ENCODE data around the gene KIAA1328. TPM values are rescaled to one million over a fixed set of nuclear protein-coding genes. Genes with fewer than 3 reads are reported as not detected.

The KIAA1328 gene
- total RNA-seq, 1 donor from 2014 or later, result 9.2 TPM

DNA sequence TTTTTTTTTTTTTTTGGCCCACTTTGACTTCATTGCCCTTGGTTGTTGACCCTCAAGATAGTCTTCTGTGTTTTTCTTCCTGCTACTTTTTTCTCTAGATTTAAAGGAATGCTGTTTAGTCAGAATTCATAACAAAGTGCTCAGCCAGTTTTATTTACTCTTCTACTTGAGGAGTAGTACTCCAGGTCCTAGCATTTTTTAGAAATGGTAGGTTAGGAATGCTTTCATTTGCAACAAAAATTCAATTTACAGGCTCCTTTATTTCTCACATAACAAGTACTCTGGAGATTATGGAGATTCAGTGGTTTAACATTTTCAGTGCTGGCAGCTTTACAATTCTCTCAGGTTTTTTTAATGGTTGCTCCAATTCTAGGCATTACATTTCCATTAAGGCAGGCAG lies 58.2 kb downstream of the KIAA1328 start:
- Mint-ChIP-seq H3K4me1 (ENCODE audit: unreplicated experiment) (peaks cover 57% of the 10 kb centered on the region), H3K27ac (ENCODE audit: unreplicated experiment) (no peak overlapping the region), H3K36me3 (ENCODE audit: low read depth, unreplicated experiment) (no peaks in the 10 kb centered on the region), H3K27me3 (ENCODE audit: unreplicated experiment) (no peaks in the 10 kb centered on the region), H3K4me3 (ENCODE audit: unreplicated experiment) (no peak overlapping the region), H3K9me3 (ENCODE audit: unreplicated experiment) (no peaks in the 10 kb centered on the region)
- TF ChIP-seq, protein P1, sequence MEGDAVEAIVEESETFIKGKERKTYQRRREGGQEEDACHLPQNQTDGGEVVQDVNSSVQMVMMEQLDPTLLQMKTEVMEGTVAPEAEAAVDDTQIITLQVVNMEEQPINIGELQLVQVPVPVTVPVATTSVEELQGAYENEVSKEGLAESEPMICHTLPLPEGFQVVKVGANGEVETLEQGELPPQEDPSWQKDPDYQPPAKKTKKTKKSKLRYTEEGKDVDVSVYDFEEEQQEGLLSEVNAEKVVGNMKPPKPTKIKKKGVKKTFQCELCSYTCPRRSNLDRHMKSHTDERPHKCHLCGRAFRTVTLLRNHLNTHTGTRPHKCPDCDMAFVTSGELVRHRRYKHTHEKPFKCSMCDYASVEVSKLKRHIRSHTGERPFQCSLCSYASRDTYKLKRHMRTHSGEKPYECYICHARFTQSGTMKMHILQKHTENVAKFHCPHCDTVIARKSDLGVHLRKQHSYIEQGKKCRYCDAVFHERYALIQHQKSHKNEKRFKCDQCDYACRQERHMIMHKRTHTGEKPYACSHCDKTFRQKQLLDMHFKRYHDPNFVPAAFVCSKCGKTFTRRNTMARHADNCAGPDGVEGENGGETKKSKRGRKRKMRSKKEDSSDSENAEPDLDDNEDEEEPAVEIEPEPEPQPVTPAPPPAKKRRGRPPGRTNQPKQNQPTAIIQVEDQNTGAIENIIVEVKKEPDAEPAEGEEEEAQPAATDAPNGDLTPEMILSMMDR (IDR thresholded peaks at IDR 0.05; ENCODE audit: unreplicated experiment), result no peak
- DNase-seq (ENCODE audit: low spot score), result no peak

DNA sequence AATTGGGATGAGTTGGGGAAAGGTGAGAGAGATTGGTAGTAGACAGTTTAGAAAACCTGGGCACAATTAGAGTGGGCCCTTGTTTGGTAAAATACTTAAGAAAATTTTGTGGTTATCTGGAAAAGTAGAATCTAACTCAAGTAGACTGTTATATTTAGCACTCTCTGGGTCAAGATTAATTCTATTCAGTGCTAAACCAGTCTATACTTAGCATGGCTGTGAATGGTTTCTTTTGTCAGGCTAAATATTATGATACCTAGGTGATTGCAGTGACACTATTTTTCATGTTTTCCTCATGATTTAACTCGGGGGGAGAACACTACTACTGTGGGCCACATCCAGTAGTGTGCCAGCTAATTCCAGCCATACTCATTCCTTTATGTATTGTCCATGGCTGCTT lies 58.9 kb downstream of the KIAA1328 start:
- no peaks in the 10 kb centered on the region for H3K27me3 Mint-ChIP-seq (ENCODE audit: unreplicated experiment)
- no peak overlapping the region for H3K4me3 Mint-ChIP-seq (ENCODE audit: unreplicated experiment)
- TF ChIP-seq, protein P1 (IDR thresholded peaks at IDR 0.05; ENCODE audit: unreplicated experiment), result no peak
- H3K4me1 Mint-ChIP-seq (ENCODE audit: unreplicated experiment), result peaks cover 57% of the 10 kb centered on the region
- no peak overlapping the region for H3K27ac Mint-ChIP-seq (ENCODE audit: unreplicated experiment)
- no peaks in the 10 kb centered on the region for H3K36me3 Mint-ChIP-seq (ENCODE audit: low read depth, unreplicated experiment)
- DNase-seq (ENCODE audit: low spot score), result no peak
- H3K9me3 Mint-ChIP-seq (ENCODE audit: unreplicated experiment), result no peaks in the 10 kb centered on the region

DNA sequence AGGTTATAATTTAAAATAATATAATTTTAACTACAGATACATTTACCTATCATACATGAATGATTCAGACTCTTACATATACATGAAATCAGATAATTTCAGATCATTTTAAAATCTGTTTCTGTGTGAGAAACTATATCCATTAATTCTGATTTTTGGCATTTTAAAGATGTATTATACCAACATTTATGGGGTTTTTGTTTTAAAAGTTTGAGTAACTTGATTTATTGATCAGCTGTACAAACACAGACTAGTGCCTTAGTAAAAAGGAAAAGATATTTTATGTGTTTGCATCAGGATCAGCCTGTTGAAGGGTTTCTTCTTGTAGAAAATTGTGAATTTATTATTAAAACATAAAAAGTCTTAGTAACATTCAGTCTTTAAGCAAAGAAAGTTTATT lies 59.9 kb downstream of the KIAA1328 start:
- Mint-ChIP-seq H3K4me3 (ENCODE audit: unreplicated experiment) (no peak overlapping the region), H3K27ac (ENCODE audit: unreplicated experiment) (no peak overlapping the region), H3K9me3 (ENCODE audit: unreplicated experiment) (no peaks in the 10 kb centered on the region), H3K4me1 (ENCODE audit: unreplicated experiment) (peaks cover 51% of the 10 kb centered on the region), H3K27me3 (ENCODE audit: unreplicated experiment) (no peaks in the 10 kb centered on the region), H3K36me3 (ENCODE audit: low read depth, unreplicated experiment) (no peaks in the 10 kb centered on the region)
- no peak for DNase-seq (ENCODE audit: low spot score)
- TF ChIP-seq, protein P1 (IDR thresholded peaks at IDR 0.05; ENCODE audit: unreplicated experiment), result no peak

DNA sequence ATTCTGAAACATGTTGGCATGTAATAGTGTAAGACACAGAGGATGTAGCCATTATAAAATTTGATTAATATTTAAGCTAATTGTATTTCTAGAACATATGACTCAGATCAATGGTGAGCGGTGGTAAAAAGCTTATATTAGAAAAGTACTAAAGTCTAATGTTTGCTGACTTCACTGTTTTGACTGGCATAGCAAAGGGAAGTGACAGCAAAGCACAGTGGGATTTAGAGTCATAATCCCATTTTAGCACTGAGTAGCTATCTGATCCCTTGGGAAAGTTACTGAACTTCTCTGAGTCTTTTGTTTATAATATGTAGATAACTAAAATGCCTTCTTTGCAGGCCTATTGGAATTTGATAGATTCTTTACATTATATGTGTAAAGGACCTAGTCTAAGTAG lies 60.4 kb downstream of the KIAA1328 start:
- Mint-ChIP-seq H3K4me3 (ENCODE audit: unreplicated experiment) (no peak overlapping the region), H3K9me3 (ENCODE audit: unreplicated experiment) (no peaks in the 10 kb centered on the region), H3K4me1 (ENCODE audit: unreplicated experiment) (peaks cover 46% of the 10 kb centered on the region), H3K36me3 (ENCODE audit: low read depth, unreplicated experiment) (no peaks in the 10 kb centered on the region), H3K27ac (ENCODE audit: unreplicated experiment) (no peak overlapping the region), H3K27me3 (ENCODE audit: unreplicated experiment) (no peaks in the 10 kb centered on the region)
- TF ChIP-seq, protein P1 (IDR thresholded peaks at IDR 0.05; ENCODE audit: unreplicated experiment), result no peak
- no peak for DNase-seq (ENCODE audit: low spot score)

DNA sequence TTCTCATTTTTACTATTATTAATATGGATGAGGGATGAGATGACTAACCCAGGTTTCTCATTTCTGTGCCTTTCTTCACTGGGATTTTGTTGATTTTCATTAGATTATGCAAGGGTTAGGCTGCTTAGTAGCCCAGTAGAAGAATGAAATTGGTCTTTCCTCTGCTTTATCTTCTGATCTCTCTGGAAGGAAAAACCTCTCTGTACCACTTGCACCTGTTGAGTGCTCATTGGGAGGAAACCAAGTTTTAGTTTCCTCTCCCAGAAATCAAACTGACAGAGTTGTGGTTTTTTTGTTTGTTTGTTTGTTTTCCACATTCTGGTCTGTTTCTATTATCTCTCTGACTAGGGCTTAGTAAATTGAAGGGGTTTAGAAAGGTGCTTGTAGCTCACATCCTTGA lies 60.8 kb downstream of the KIAA1328 start:
- DNase-seq (ENCODE audit: low spot score), result no peak
- Mint-ChIP-seq H3K4me1 (ENCODE audit: unreplicated experiment) (peaks cover 41% of the 10 kb centered on the region), H3K4me3 (ENCODE audit: unreplicated experiment) (no peak overlapping the region), H3K27ac (ENCODE audit: unreplicated experiment) (no peak overlapping the region), H3K27me3 (ENCODE audit: unreplicated experiment) (no peaks in the 10 kb centered on the region), H3K36me3 (ENCODE audit: low read depth, unreplicated experiment) (no peaks in the 10 kb centered on the region), H3K9me3 (ENCODE audit: unreplicated experiment) (no peaks in the 10 kb centered on the region)
- TF ChIP-seq, protein P1 (IDR thresholded peaks at IDR 0.05; ENCODE audit: unreplicated experiment), result no peak

All from endothelial cell (in vitro differentiated cells).